Heart left ventricle (tissue), 16 donors: ENCODE data around the gene KIF5A. TPM values are rescaled to one million over a fixed set of nuclear protein-coding genes. Genes with fewer than 3 reads are reported as not detected.

Source experiments
- ATAC-seq, 4 donors: fragments of 200-7000 bp; cut with Tn5 transposase; one replicate each; pipeline ENCODE4 v1.9.1; 2020 to 2022; ENCODE audit warnings: moderate library complexity in 4 of 4, mild to moderate bottlenecking in 3 of 4, moderate number of reproducible peaks in 1 of 4
- DNase-seq, 5 donors: peaks; one replicate each; pipeline ENCODE4 v3.0.0-alpha.2; 2020
- H3K27ac ChIP-seq, 12 donors: fragments of 200-600 bp; sonication (generic) in 4 of 12; one replicate each; pipeline versions ENCODE4 v1.5.0 to v1.8.0; 2016 to 2022; ENCODE audit warnings: mild to moderate bottlenecking in 2 of 12
- H3K27me3 ChIP-seq, 9 donors: fragments of 200-600 bp; sonication (generic) in 2 of 9; one replicate each; pipeline versions ENCODE4 v1.5.1 to v1.8.0; 2016 to 2022; ENCODE audit warnings: mild to moderate bottlenecking in 3 of 9
- H3K36me3 ChIP-seq, 9 donors: fragments of 200-600 bp; sonication (generic) in 2 of 9; one replicate each; pipeline versions ENCODE4 v1.5.0 to v1.8.0; 2018 to 2022; ENCODE audit warnings: mild to moderate bottlenecking in 2 of 9
- H3K4me1 ChIP-seq, 12 donors: fragments of 200-600 bp; sonication (generic) in 4 of 12; one replicate each; pipeline versions ENCODE4 v1.5.0 to v1.8.0; 2016 to 2022; ENCODE audit warnings: mild to moderate bottlenecking in 3 of 12
- H3K4me3 ChIP-seq, 12 donors: fragments of 200-600 bp; sonication (generic) in 4 of 12; one replicate each; pipeline versions ENCODE4 v1.5.0 to v1.8.0; 2017 to 2022; ENCODE audit warnings: mild to moderate bottlenecking in 9 of 12, moderate library complexity in 4 of 12
- H3K9me3 ChIP-seq, 12 donors: fragments of 200-600 bp; sonication (generic) in 4 of 12; one replicate each; pipeline versions ENCODE4 v1.5.0 to v1.8.0; 2016 to 2022; ENCODE audit warnings: mild to moderate bottlenecking in 1 of 12
- POLR2A ChIP-seq, 2 donors: fragments of 450-650 bp; IDR thresholded peaks; one replicate each; pipeline ENCODE4 v1.6.1; 2017; ENCODE audit warnings: antibody characterized with exemption in 2 of 2, mild to moderate bottlenecking in 2 of 2, moderate library complexity in 2 of 2
- WGBS, 4 donors: extraction: QIAGEN DNeasy Blood & Tissue Kit in 2 of 4; methylation state at CpG; one replicate each; pipeline versions ENCODE4 v1.1.5 to v1.1.7; 2013 to 2018; 5-methylcytosine and 5-hydroxymethylcytosine counted together
- intact Hi-C, 10 donors: fragments of 100-400 bp; cut with DNase I; formaldehyde crosslinking; loops; one replicate each; pipeline versions ENCODE4 v1.11.1 to v1.14.2; 2022
- polyA plus RNA-seq, 2 donors: library from polyadenylated mRNA; stranded (reverse); fragments of 200-250 nt; gene quantifications; one replicate each; pipeline ENCODE4 v1.2.3, GENCODE V29; 2013
- total RNA-seq, 9 donors: library from RNA; depleted of rRNA in 2 of 9; stranded (reverse); fragments of >200 nt in 2 of 9; fragmentation: NEBNext Ultra II Directional in 3 of 9; extraction: Animal tissue kit (Norgen Biotek cat#: 25700) in 3 of 9; gene quantifications; one replicate each; pipeline versions ENCODE4 v1.1.0 to v1.2.4, GENCODE V29; 2016 to 2023
- TF ChIP-seq, protein P1 (sequence below), 12 donors: fragments of 200-600 bp; sonication (generic) in 4 of 12; IDR thresholded peaks; one replicate each; pipeline versions ENCODE4 v1.5.0 to v1.8.0; 2018 to 2022; ENCODE audit warnings: antibody characterized with exemption in 12 of 12, mild to moderate bottlenecking in 5 of 12
- donor health status: ischemic (EF 13 %, LVEDD 7.1; RV severe dilation, severe dysfunction).
- donor health status: healthy with polysubstance abuse.
- donor health status: DM: no; HTN: yes; CAD: no.
- donor health status: DM: no; HTN: no; CAD: no.
- donor health status: ischemic (EF 25% LVEDD 6.9; RV normal size, moderate dysfunction).
- donor health status: ischemic (EF 25% LVEDD 5.7; RV mildly dilated, moderate dysfunction).
- donor health status: healthy.
- donor health status: DM: yes; HTN: yes; CAD: no.
- donor health status: ischemic (EF 35%, LVEDD 5.7; RV mildly dilated, moderate dysfunction).
- donor health status: nonischemic (EF 11% LVEDD 7.7; RV severe dilation, severe dysfunction).
- donor health status: DM: yes; HTN: yes; CAD: no.
- donor health status: PGD.
- donor health status: ischemic (EF 29% LVEDD 5.4; RV normal size, mild dysfunction).
- donor health status: nonischemic (EF 23%, LVEDD 6.1; RV moderate dilation, normal function).

Gene KIF5A
- total and polyA plus RNA-seq, 11 donors, result 0.06 to 0.31 (median 0.14) TPM; not detected in 3

DNA sequence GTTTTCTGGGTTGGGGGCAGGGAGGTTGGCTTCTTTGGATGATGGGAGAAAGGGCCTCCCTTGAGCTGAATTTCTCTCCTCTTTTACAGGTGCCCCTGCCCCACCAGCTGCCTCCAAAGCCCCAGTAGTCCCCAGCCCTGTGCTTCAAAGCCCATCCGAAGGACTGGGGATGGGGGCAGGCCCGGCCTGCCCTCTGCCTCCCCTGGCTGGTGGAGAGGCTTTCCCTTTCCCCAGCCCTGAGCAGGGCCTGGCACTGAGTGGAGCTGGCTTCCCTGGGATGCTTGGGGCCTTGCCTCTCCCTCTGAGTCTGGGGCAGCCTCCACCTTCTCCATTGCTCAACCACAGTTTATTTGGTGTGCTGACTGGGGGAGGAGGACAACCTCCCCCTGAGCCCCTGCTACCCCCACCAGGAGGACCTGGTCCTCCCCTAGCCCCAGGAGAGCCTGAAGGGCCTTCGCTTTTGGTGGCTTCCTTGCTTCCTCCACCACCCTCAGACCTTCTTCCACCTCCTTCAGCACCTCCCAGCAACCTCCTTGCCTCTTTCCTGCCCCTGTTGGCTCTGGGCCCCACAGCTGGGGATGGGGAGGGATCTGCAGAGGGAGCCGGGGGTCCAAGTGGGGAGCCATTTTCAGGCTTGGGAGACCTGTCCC lies 23.2 kb upstream of the KIF5A start:
- ATAC-seq (no peak), DNase-seq (no peak)
- intact Hi-C loops, result no loop called here
- Histone ChIP-seq H3K4me3 (no peak overlapping the region), H3K36me3 (peaks cover 0 to 78% (median 72%) of the 10 kb centered on the region in 9 donors), H3K27me3 (no peaks in the 10 kb centered on the region), H3K9me3 (no peaks in the 10 kb centered on the region), H3K27ac (peak overlapping the region in 1 of 12 donors; percentile 1), H3K4me1 (peaks cover 0 to 31% (median 28%) of the 10 kb centered on the region in 12 donors)
- WGBS, 4 donors, result 73 to 83% (median 77%) methylated on average over 3 to 4 of the region's 4 CpGs
- TF ChIP-seq POLR2A (IDR thresholded peaks at IDR 0.05), result no peak
- TF ChIP-seq, protein P1, sequence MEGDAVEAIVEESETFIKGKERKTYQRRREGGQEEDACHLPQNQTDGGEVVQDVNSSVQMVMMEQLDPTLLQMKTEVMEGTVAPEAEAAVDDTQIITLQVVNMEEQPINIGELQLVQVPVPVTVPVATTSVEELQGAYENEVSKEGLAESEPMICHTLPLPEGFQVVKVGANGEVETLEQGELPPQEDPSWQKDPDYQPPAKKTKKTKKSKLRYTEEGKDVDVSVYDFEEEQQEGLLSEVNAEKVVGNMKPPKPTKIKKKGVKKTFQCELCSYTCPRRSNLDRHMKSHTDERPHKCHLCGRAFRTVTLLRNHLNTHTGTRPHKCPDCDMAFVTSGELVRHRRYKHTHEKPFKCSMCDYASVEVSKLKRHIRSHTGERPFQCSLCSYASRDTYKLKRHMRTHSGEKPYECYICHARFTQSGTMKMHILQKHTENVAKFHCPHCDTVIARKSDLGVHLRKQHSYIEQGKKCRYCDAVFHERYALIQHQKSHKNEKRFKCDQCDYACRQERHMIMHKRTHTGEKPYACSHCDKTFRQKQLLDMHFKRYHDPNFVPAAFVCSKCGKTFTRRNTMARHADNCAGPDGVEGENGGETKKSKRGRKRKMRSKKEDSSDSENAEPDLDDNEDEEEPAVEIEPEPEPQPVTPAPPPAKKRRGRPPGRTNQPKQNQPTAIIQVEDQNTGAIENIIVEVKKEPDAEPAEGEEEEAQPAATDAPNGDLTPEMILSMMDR (IDR thresholded peaks at IDR 0.05), result no peak

- intact Hi-C loops, result no loop called here
- no peaks in the 10 kb centered on the region for H3K27me3 ChIP-seq
- H3K4me3 ChIP-seq, result no peak overlapping the region
- TF ChIP-seq, protein P1 (IDR thresholded peaks at IDR 0.05), result no peak
- TF ChIP-seq POLR2A (IDR thresholded peaks at IDR 0.05), result no peak
- ATAC-seq (no peak), DNase-seq (no peak)
- H3K9me3 ChIP-seq, result no peaks in the 10 kb centered on the region
- H3K4me1 ChIP-seq, result peaks cover 0 to 25% (median 22%) of the 10 kb centered on the region in 12 donors
- peaks cover 0 to 83% (median 78%) of the 10 kb centered on the region in 9 donors for H3K36me3 ChIP-seq
- 76 to 81% (median 80%) methylated on average over 5 of the region's 5 CpGs for WGBS, 4 donors
- H3K27ac ChIP-seq, result no peak overlapping the region
These were observed 22.7 kb upstream of the KIF5A start for GRCh38 chr12:57527184-57527583.

DNA sequence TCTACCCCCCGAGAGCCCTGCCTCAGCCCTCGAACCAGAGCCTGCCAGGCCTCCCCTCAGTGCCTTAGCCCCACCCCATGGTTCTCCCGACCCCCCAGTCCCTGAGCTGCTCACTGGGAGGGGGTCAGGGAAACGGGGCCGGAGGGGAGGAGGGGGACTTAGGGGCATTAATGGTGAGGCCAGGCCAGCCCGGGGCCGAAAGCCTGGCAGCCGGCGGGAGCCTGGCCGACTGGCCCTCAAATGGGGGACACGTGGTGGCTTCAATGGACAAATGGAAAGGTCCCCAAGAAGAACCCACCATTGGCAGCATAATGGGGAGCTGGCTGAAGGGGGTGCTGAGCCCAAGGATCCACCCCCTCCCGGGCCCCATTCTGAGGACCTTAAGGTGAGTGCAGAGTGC lies 21.7 kb upstream of the KIF5A start:
- intact Hi-C loops, result no loop called here
- 83 to 90% (median 85%) methylated on average over 8 to 12 of the region's 12 CpGs for WGBS, 4 donors
- H3K27me3 ChIP-seq, result no peaks in the 10 kb centered on the region
- no peak overlapping the region for H3K27ac ChIP-seq
- H3K4me3 ChIP-seq, result no peak overlapping the region
- ATAC-seq (no peak), DNase-seq (no peak)
- TF ChIP-seq, protein P1 (IDR thresholded peaks at IDR 0.05), result no peak
- TF ChIP-seq POLR2A (IDR thresholded peaks at IDR 0.05), result no peak
- H3K9me3 ChIP-seq, result no peaks in the 10 kb centered on the region
- peaks cover 0 to 24% (median 21%) of the 10 kb centered on the region in 12 donors for H3K4me1 ChIP-seq
- H3K36me3 ChIP-seq, result peaks cover 2 to 93% (median 88%) of the 10 kb centered on the region in 9 donors

GRCh38 chr12:57528831-57529555 lies 20.9 kb upstream of the KIF5A start:
- DNase-seq (peak in 1 of 5 donors; percentile 27), ATAC-seq (no peak)
- Histone ChIP-seq H3K27ac (peak overlapping the region in 1 of 12 donors; percentile 21), H3K27me3 (no peaks in the 10 kb centered on the region), H3K36me3 (peaks cover 4 to 100% (median 94%) of the 10 kb centered on the region in 9 donors), H3K4me3 (no peak overlapping the region), H3K4me1 (peaks cover 0 to 17% (median 13%) of the 10 kb centered on the region in 12 donors), H3K9me3 (no peaks in the 10 kb centered on the region)
- WGBS, 4 donors, result 75 to 80% (median 75%) methylated on average over 10 of the region's 10 CpGs
- TF ChIP-seq POLR2A (IDR thresholded peaks at IDR 0.05), result no peak
- TF ChIP-seq, protein P1 (IDR thresholded peaks at IDR 0.05), result no peak
- intact Hi-C loops, result no loop called here
